HEK293T (cell line): Measurements from ENCODE around the gene SNCB.

ENCODE experiments used
- ARNT ChIP-seq: fragments of 450-650 bp; IDR thresholded peaks from 2 replicates; pipeline ENCODE4 v1.6.1; 2017; ENCODE audit warnings: mild to moderate bottlenecking
- BHLHE40 ChIP-seq: fragments of 450-650 bp; IDR thresholded peaks from 2 replicates; pipeline ENCODE4 v1.6.1; 2016; ENCODE audit warnings: mild to moderate bottlenecking, moderate library complexity, borderline replicate concordance
- CTBP1 ChIP-seq: fragments of 450-650 bp; IDR thresholded peaks from 2 replicates; pipeline ENCODE4 v1.6.1; 2016; ENCODE audit warnings: borderline replicate concordance
- ELF4 ChIP-seq: fragments of 450-650 bp; IDR thresholded peaks from 2 replicates; pipeline ENCODE4 v1.6.1; 2017; ENCODE audit warnings: antibody characterized with exemption
- FOXA1 ChIP-seq: fragments of 450-650 bp; IDR thresholded peaks from 2 replicates; pipeline ENCODE4 v1.6.1; 2016; ENCODE audit warnings: mild to moderate bottlenecking
- FOXK2 ChIP-seq: fragments of 450-650 bp; IDR thresholded peaks from 2 replicates; pipeline ENCODE4 v1.6.1; 2016; ENCODE audit warnings: mild to moderate bottlenecking
- FOXM1 ChIP-seq: fragments of 450-650 bp; IDR thresholded peaks from 2 replicates; pipeline ENCODE4 v1.6.1; 2017; ENCODE audit warnings: mild to moderate bottlenecking, borderline replicate concordance
- NFRKB ChIP-seq: fragments of 450-650 bp; IDR thresholded peaks from 2 replicates; pipeline ENCODE4 v1.6.1; 2016; ENCODE audit warnings: mild to moderate bottlenecking, moderate library complexity
- SP1 ChIP-seq: fragments of 450-650 bp; IDR thresholded peaks from 2 replicates; pipeline ENCODE4 v1.6.1; 2017
- SUZ12 ChIP-seq: fragments of 450-650 bp; IDR thresholded peaks from 2 replicates; pipeline ENCODE4 v1.6.1; 2016; ENCODE audit warnings: mild to moderate bottlenecking
- TARDBP ChIP-seq: fragments of 450-650 bp; IDR thresholded peaks from 2 replicates; pipeline ENCODE4 v1.6.1; 2016
- ZNF384 ChIP-seq: fragments of 450-650 bp; IDR thresholded peaks from 2 replicates; pipeline ENCODE4 v1.6.1; 2016
- TF ChIP-seq, protein P1 (sequence below): fragments of 450-650 bp; IDR thresholded peaks from 2 replicates; pipeline ENCODE4 v1.6.1; 2016

DNA sequence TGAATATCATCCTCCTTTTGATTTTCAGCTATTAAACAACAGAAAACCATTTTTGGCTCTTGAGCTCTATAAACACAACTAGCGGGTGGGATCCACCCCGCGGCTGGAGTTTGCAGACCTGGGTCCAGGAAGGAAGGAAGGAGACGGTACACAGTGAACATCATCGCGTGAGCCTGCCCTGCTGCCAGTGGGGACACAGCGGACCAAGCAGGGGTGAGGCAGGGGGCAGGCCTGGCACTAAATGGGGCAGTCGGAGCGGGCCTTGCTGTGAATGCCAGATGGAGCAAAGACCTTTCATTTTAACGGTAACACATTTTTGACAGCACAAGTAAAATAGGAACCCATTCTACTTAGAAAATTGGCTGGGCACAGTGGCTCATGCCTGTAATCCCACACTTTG is 31.3 kb upstream of the SNCB start:
- TF ChIP-seq FOXA1 (no peak), ARNT (no peak), CTBP1 (no peak), SP1 (no peak), FOXK2 (no peak), SUZ12 (no peak), BHLHE40 (no peak), NFRKB (no peak), FOXM1 (no peak), ELF4 (no peak), TARDBP (no peak), ZNF384 (no peak)
- TF ChIP-seq, protein P1, sequence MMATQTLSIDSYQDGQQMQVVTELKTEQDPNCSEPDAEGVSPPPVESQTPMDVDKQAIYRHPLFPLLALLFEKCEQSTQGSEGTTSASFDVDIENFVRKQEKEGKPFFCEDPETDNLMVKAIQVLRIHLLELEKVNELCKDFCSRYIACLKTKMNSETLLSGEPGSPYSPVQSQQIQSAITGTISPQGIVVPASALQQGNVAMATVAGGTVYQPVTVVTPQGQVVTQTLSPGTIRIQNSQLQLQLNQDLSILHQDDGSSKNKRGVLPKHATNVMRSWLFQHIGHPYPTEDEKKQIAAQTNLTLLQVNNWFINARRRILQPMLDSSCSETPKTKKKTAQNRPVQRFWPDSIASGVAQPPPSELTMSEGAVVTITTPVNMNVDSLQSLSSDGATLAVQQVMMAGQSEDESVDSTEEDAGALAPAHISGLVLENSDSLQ = no peak
